Astrocyte of the spinal cord (primary cell): ENCODE results near the gene TRPC4AP.

ENCODE experiments used
- DNase-seq: peaks from one replicate; pipeline ENCODE4 v3.0.0; 2011; ENCODE audit warnings: low read depth, low spot score
- H3K4me3 ChIP-seq: 2 replicates; pipeline ENCODE4 v1.5.1; 2011; ENCODE audit warnings: low read depth, mild to moderate bottlenecking, low read length, moderate library complexity
- in situ Hi-C: cut with HindIII; loops from 2 replicates; pipeline ENCODE4 v1.10.0; 2017; ENCODE audit warnings: low sequenced_read_pairs
- TF ChIP-seq, protein P1 (sequence below): IDR thresholded peaks from 2 replicates; pipeline ENCODE4 v1.5.1; 2012; ENCODE audit warnings: low read depth, mild to moderate bottlenecking, low read length, inconsistent platforms

Gene TRPC4AP

DNA sequence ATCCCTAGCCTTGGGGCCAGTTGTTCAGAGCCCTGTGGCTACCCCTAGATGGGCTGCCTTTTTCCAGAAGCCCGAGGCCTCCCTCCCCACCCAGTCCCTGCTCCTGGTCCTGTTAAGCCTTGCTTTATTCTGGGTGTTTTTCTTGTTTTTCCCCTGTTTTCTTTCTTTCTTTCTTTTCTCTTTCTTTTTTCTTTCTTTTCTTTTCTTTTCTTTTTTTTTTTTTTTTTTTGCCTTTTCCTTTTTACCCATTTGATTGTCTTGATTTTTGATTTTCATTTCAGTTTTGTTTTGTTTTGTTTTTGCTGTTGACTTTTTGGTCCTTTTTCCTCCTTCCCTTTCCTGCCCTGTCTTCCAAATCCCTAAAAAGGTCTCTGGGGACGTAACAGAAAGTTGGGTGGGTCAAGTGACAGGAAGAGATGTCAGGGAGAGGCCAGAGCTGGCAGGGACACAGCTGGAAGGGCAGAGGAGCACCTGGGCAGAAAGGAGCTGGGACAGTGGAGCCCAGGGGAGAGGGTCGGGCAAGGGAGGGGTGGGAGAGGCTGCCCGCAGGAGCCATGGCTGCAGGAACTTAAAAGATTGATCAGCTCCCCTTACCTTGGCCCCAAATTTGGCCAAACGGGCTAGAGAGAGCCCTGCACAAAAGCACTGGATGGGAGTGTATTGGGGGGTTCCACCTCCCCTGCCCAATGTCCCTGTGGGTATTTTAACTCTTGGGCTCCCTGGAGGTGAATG lies 109.4 kb downstream of the TRPC4AP start:
- TF ChIP-seq, protein P1, sequence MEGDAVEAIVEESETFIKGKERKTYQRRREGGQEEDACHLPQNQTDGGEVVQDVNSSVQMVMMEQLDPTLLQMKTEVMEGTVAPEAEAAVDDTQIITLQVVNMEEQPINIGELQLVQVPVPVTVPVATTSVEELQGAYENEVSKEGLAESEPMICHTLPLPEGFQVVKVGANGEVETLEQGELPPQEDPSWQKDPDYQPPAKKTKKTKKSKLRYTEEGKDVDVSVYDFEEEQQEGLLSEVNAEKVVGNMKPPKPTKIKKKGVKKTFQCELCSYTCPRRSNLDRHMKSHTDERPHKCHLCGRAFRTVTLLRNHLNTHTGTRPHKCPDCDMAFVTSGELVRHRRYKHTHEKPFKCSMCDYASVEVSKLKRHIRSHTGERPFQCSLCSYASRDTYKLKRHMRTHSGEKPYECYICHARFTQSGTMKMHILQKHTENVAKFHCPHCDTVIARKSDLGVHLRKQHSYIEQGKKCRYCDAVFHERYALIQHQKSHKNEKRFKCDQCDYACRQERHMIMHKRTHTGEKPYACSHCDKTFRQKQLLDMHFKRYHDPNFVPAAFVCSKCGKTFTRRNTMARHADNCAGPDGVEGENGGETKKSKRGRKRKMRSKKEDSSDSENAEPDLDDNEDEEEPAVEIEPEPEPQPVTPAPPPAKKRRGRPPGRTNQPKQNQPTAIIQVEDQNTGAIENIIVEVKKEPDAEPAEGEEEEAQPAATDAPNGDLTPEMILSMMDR: no peak
- no peak for DNase-seq
- in situ Hi-C loops: no loop called here
- H3K4me3 ChIP-seq: no peak overlapping the region

- no peak overlapping the region for H3K4me3 ChIP-seq
- in situ Hi-C loops: no loop called here
- TF ChIP-seq, protein P1: no peak
- no peak for DNase-seq
These were observed 110.1 kb downstream of the TRPC4AP start for GRCh38 chr20:34982270-34983088.

DNA sequence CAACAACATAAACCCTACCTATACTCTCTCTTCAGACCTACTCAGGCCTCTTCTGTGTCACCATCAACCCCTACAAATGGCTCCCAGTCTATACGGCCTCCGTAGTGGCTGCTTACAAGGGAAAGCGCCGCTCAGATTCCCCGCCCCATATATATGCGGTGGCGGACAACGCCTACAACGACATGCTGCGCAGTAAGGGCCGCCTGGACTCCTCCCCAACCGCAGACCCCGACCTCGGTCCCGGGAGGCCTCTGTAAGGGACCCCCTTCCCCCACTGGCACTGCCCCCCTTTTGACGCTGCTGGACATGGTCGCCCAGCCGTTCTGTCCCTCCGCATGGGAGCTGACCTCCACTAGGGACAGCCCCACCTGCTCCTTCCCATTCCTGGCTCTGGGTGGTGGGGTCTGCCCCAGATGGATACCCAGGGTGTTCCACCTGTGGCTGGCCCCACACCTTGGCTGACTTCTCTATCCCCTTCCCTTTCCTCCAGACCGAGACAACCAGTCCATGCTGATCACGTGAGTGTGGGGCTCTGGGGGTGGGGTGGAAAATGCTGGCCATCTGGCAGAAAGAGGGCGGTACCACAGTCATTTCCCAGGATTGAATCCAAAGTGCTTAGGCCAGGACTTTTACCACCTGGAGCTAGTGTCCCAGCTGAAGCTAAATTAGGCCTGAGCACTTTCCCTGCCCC lies 111.9 kb downstream of the TRPC4AP start:
- in situ Hi-C loops: no loop called here
- no peak for DNase-seq
- H3K4me3 ChIP-seq: no peak overlapping the region
- TF ChIP-seq, protein P1: no peak

GRCh38 chr20:34979366-34980153 lies 113.0 kb downstream of the TRPC4AP start:
- TF ChIP-seq, protein P1: no peak
- DNase-seq: no peak
- in situ Hi-C loops: no loop called here
- no peak overlapping the region for H3K4me3 ChIP-seq

GRCh38 chr20:34978092-34978744 lies 114.4 kb downstream of the TRPC4AP start:
- TF ChIP-seq, protein P1: no peak
- in situ Hi-C loops: no loop called here
- DNase-seq: no peak
- H3K4me3 ChIP-seq: no peak overlapping the region
